Activated CD4-positive, alpha-beta T cell treated with anti-CD3 and anti-CD28 coated beads, Interleukin-2, amount 50 U/mL, for 16 hours (primary cell): ENCODE data around the gene ZNF219.
"Not testable (repeated sequence)": the region's sequence is repeated elsewhere in the genome, so short reads cannot be mapped to it uniquely, and the experiment has no call there.

Experiments
- DNase-seq: peaks from one replicate; pipeline ENCODE4 v3.0.0-alpha.2; 2020

Gene ZNF219

DNA sequence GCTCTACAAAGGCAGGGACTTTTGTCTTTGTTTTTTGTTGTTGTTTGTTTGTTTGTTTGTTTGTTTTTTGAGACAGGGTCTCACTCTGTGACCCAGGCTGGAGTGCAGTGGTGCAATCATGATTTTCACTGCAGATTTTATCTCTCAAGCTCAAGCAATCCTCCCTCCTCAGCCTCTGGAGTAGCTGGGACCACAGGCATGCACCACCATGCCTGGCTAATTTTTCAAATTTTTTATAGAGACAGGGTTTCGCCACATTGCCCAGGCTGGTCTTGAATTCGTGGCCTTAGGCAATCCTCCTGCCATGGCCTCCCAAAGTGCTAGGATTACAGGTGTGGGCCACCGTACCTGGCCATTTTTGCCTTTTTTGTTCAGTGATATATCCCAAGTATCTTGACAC, 57.5 kb downstream of the ZNF219 start:
- DNase-seq = not testable (repeated sequence)

DNA sequence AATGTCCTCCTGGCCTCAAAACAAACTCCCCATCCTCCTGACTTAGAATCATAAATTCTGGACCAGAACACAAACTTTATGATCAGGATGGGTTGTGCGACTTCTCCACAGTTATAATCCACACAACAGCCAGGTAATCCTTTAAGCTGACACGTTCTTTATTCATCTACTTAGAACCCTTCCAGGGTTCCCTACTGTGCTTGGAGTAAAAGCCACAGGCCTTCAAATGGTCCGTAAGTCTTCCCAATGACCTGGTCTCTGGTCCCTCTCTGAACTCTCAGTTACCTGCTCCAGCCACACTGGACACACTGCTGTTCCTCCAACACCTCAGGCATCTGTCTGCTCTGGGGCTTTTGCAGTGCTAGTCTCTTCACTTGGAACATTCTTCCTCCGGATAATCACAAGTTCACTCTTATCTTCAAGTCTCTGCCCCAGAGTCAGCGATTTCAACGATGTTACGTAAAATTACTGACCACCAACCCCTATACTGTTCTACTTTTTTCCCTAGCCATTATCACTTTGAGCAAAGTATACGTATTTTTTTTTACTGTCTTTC, 58.0 kb downstream of the ZNF219 start:
- no peak for DNase-seq
